Measurements from ENCODE around the gene GFOD1.

The GFOD1 gene

DNA sequence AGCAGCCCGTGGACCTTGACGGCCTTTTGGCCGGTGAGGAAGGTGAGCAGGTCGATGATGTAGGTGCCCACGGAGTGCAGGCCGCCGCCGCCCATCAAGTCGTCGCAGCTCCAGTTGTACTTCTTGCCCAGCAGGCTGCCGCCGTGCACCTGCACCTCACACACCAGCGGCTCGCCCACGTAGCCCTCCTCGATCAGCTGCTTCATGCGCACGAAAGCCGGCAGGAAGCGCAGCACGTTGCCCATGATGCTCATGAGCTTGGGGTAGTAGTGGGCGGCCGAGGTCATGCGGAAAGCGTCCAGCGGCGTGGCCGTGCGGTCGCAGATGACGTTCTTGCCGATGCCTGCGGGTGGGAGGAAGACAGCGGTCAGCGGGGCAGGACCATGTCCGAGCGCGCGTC lies 122.1 kb downstream of the GFOD1 start:
- Histone ChIP-seq H3K4me1 (peaks cover 0 to 16% (median 9%) of the 10 kb centered on the region in 10 experiments; a peak in 16 of 20 replicates), H3K36me3 (peaks cover 10 to 27% (median 19%) of the 10 kb centered on the region in 11 experiments; a peak in 19 of 22 replicates), H3K4me3 (no peak overlapping the region), H3K9ac (no peak overlapping the region), H3K9me3 (replicated peaks in 1 of 11) (peaks cover 0 to 9% (median 0%) of the 10 kb centered on the region in 11 experiments; a peak in 3 of 22 replicates), H3K27ac (no peak overlapping the region), H4K20me1 (peaks cover 0 to 14% (median 0%) of the 10 kb centered on the region in 11 experiments; a peak in 4 of 22 replicates), H3K27me3 (no peaks in the 10 kb centered on the region), H3K4me2 (no peak overlapping the region)
- no peak for TF ChIP-seq Cebpa-rat (IDR thresholded peaks at IDR 0.05)

DNA sequence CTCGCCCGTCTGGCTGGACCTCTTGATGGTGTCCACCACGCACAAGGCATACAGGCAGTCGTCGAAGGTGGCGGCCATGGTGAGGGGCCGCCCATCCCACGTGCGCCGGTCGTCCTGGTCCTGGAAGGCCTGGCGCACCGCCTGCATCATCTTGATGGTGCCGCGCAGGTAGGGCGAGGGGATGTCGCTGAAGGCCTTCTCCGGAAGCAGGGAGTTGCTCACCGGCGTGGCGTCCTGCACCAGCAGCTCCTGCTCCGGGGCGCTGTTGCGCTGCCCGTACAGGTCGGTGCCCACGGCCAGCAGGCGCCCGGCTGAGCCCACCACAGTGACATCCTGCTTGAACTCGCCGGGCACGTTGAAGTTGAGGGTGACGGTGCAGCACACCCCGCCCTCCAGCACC lies 122.6 kb downstream of the GFOD1 start:
- Histone ChIP-seq H3K27ac (no peak overlapping the region), H4K20me1 (peaks cover 0 to 14% (median 0%) of the 10 kb centered on the region in 11 experiments; a peak in 4 of 22 replicates), H3K27me3 (no peaks in the 10 kb centered on the region)

DNA sequence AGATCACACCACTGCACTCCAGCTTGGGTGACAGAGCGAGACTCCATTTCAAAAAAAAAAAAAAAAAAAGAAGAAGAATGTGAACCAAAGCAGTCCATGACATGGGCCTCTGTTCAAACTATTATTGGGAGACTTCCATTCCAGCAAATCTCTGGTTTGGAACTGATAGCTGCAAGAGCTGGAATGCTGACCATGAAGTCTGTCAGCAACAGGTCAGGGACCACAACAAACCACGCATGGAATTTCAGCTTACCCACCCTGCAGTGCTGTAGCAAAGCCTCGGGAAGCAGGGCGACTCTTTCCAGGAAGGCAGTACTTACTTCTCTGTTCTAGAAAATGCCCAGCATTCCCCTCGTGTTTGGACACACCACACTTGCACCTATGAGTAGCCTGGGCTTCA lies 125.0 kb downstream of the GFOD1 start:
- Histone ChIP-seq H3K27me3 (no peaks in the 10 kb centered on the region), H3K4me3 (no peak overlapping the region), H4K20me1 (no peaks in the 10 kb centered on the region; a peak in 1 of 22 replicates), H3K4me2 (no peak overlapping the region), H3K9ac (no peak overlapping the region), H3K27ac (no peak overlapping the region), H3K9me3 (replicated peaks in 1 of 11) (peaks cover 0 to 9% (median 0%) of the 10 kb centered on the region in 11 experiments; a peak in 3 of 22 replicates), H3K4me1 (peaks cover 7 to 24% (median 14%) of the 10 kb centered on the region in 10 experiments; a peak in 18 of 20 replicates), H3K36me3 (peaks cover 10 to 27% (median 19%) of the 10 kb centered on the region in 11 experiments; a peak in 19 of 22 replicates)
- no peak for TF ChIP-seq Cebpa-rat (IDR thresholded peaks at IDR 0.05)

More for the DNA sequence above, 122.6 kb downstream of the GFOD1 start:
- peaks cover 0 to 9% (median 0%) of the 10 kb centered on the region in 11 experiments; a peak in 3 of 22 replicates for H3K9me3 ChIP-seq (replicated peaks in 1 of 11)
- TF ChIP-seq Cebpa-rat (IDR thresholded peaks at IDR 0.05), result no peak
- H3K4me3 ChIP-seq, result no peak overlapping the region
- peaks cover 10 to 27% (median 19%) of the 10 kb centered on the region in 11 experiments; a peak in 19 of 22 replicates for H3K36me3 ChIP-seq
- H3K4me1 ChIP-seq, result peaks cover 3 to 20% (median 10%) of the 10 kb centered on the region in 10 experiments; a peak in 16 of 20 replicates
- H3K9ac ChIP-seq, result no peak overlapping the region
- H3K4me2 ChIP-seq, result no peak overlapping the region

DNA sequence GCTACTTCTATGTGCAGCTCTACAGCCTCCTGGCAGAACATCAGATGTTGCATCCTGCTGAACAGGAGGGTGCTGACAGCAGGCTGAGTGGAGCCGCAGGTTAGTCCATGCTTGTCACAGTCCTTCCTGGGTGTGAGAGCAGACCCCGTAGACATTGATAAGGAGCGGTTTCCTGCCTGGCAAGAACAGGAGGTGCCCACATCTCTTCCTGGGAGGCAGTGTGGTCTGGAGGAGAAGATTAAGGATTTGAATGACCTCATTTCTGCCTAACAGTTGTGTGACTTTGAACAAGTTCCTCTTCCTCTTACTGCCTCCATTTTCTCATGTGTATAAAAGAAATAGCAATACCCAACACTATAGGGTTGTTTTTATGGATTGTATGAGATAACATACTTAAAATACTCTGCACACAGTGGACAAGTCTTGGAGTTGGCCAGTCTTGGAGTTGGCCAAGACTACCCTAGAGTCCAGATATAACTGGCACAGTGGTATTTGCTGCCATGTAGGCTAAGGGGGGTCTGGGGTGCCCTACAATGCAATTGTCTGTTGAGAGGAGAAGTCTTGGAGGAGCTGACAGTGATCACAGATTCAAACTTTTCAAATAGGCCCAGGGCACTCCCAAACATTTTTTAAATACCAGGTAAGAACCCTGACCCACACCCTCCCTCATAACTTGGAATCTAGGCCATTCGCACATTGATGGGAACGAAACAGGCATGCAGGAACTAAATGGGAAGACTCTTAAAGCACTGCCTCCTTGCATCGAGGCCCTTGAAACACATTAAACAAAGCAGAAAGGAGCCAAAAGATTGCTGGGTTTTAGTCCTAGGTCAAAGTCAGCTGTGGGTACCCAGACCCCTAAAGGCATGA lies 126.5 kb downstream of the GFOD1 start:
- no peak overlapping the region for H3K9ac ChIP-seq

DNA sequence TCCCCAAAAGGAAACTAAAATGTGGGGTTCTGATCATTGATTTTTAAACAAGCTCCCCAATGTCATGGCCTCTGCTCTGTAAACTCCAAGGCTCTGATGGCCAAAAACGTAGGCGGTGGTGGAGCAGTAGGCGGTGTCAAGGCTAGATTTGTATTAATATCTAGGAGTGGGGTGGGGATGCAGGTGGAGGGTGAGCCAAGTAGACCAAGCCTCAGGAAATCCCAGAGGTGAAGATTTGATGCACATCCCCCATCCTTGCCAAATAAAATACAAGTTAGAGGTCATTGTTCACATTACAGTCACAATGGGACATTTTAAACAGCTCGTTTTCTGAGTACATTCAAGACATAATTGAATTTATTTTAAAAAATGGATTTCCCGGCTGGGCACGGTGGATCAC lies 128.1 kb downstream of the GFOD1 start:
- H3K4me3 ChIP-seq, result no peak overlapping the region
- peaks cover 0 to 12% (median 4%) of the 10 kb centered on the region in 11 experiments; a peak in 10 of 22 replicates for H3K36me3 ChIP-seq
- no peak for TF ChIP-seq Cebpa-rat (IDR thresholded peaks at IDR 0.05)
- no peak overlapping the region for H3K27ac ChIP-seq
- H3K4me2 ChIP-seq, result peak overlapping the region in 3 of 11 experiments; percentile 4 to 18 (median 6); a peak in 3 of 22 replicates
- no peaks in the 10 kb centered on the region for H3K9me3 ChIP-seq (replicated peaks in 1 of 11)
- H3K27me3 ChIP-seq, result no peaks in the 10 kb centered on the region
- no peaks in the 10 kb centered on the region for H4K20me1 ChIP-seq
- H3K4me1 ChIP-seq, result peaks cover 33 to 55% (median 46%) of the 10 kb centered on the region in 10 experiments
- no peak overlapping the region for H3K9ac ChIP-seq

More for the DNA sequence above, 126.5 kb downstream of the GFOD1 start:
- no peak for TF ChIP-seq Cebpa-rat (IDR thresholded peaks at IDR 0.05)
- no peak overlapping the region for H3K4me3 ChIP-seq
- H3K27ac ChIP-seq, result no peak overlapping the region
- peaks cover 10 to 27% (median 19%) of the 10 kb centered on the region in 11 experiments; a peak in 19 of 22 replicates for H3K36me3 ChIP-seq
- no peaks in the 10 kb centered on the region for H3K27me3 ChIP-seq
- peaks cover 16 to 39% (median 29%) of the 10 kb centered on the region in 10 experiments for H3K4me1 ChIP-seq
- no peaks in the 10 kb centered on the region for H4K20me1 ChIP-seq
- peaks cover 0 to 9% (median 0%) of the 10 kb centered on the region in 11 experiments; a peak in 3 of 22 replicates for H3K9me3 ChIP-seq (replicated peaks in 1 of 11)
- peak overlapping the region in 7 of 11 experiments; percentile 2 to 54 (median 25); a peak in 10 of 22 replicates for H3K4me2 ChIP-seq

DNA sequence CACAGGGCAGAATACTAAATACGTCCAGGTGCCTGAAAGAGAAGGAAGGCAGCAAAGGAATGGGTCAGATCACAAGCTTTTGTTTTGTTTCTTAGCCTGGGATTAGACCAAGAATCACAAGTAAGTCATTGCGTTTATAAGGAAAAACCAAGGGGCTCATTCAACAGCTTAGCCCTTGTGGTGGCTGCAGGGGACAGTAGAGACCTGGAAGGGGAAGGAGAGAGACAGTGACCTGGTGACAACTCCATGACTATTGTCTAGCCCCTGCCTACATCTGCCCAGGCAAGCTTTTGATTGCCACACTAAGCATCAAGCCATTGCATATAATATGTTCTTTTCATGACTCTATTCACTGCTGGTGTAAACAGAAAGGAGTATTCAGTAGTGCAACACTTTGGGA lies 128.9 kb downstream of the GFOD1 start:
- no peaks in the 10 kb centered on the region for H4K20me1 ChIP-seq
- H3K9me3 ChIP-seq (replicated peaks in 1 of 11), result no peaks in the 10 kb centered on the region
- no peaks in the 10 kb centered on the region for H3K27me3 ChIP-seq
- no peak overlapping the region for H3K27ac ChIP-seq
- peaks cover 0 to 6% (median 0%) of the 10 kb centered on the region in 11 experiments; a peak in 5 of 22 replicates for H3K36me3 ChIP-seq
- no peak overlapping the region for H3K9ac ChIP-seq
- no peak for TF ChIP-seq Cebpa-rat (IDR thresholded peaks at IDR 0.05)
- H3K4me3 ChIP-seq, result no peak overlapping the region
- H3K4me2 ChIP-seq, result no peak overlapping the region; a peak in 1 of 22 replicates
- peaks cover 40 to 57% (median 49%) of the 10 kb centered on the region in 10 experiments for H3K4me1 ChIP-seq

DNA sequence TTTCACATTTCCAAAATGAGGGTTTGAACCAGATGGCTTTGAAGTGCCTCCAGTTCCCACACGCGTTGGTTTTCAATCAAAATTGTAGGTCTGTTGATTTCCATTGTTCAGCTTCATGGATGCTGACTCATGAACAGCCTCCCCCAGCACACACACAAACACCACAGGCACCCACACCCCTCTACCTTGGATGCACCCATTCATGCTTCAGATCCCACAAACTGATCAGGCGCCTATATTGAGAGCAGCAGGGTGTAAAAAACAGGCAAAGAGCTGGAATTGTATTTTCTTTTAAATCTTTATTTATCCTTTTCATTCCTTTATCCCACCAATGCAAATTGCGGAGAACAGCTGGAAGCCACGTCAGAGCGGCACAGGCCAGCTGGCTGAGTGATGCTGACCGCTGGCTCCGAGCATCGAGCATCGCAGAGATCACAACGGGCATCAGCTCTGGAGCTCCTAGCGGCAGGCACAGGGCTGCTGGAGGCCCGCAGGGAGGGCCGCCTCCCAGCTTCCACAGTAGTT lies 129.8 kb downstream of the GFOD1 start:
- Histone ChIP-seq H3K9ac (no peak overlapping the region), H3K4me1 (peaks cover 40 to 57% (median 49%) of the 10 kb centered on the region in 10 experiments), H3K27ac (no peak overlapping the region), H3K4me3 (no peak overlapping the region), H4K20me1 (no peaks in the 10 kb centered on the region), H3K27me3 (no peaks in the 10 kb centered on the region), H3K9me3 (replicated peaks in 1 of 11) (no peaks in the 10 kb centered on the region), H3K36me3 (peaks cover 0 to 3% (median 0%) of the 10 kb centered on the region in 11 experiments; a peak in 3 of 22 replicates), H3K4me2 (peak overlapping the region in 3 of 11 experiments; percentile 71 to 82 (median 75); a peak in 8 of 22 replicates)
- TF ChIP-seq Cebpa-rat (IDR thresholded peaks at IDR 0.05), result no peak

DNA sequence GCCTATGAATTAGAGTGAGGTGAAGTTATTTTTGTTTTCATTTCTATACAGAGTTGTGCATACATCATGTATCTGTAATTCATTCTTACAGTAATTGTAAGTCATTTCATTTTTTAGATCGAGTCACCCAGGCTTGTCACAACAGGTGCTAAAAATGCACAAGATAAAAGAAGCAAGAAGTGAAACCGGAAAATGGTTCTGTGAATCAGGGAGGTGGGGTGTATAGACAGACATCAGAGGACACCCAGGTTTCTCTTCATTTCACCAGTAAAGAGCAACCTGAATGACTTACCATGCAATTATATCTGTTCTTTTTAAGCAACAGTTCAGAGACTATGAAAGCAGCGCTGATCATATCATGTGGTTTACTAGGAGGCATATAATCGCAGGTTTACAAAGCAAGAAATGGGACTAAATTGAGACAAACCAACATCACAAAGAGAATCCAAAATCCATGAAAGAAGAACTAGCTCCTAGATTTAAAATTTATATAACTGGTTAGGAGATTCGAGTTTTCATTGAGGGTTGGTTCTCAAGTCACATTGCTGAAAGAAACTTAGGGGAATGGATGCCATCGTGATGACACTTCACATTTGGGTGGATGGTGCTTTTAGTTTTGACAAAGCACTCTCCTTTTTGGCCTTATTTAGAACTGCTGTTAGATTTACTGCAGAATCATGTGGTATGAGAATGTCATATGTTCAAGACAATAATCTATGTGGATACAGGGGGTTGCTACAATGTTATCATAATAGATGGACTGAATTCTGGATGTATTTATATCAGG lies 131.2 kb downstream of the GFOD1 start:
- H4K20me1 ChIP-seq, result no peaks in the 10 kb centered on the region
- H3K36me3 ChIP-seq, result peaks cover 0 to 1% (median 0%) of the 10 kb centered on the region in 11 experiments; a peak in 1 of 22 replicates
- H3K4me2 ChIP-seq, result peak overlapping the region; percentile 31 to 82 (median 67); a peak in 21 of 22 replicates
- H3K4me1 ChIP-seq, result peaks cover 40 to 57% (median 48%) of the 10 kb centered on the region in 10 experiments
- no peak overlapping the region for H3K4me3 ChIP-seq
- no peaks in the 10 kb centered on the region for H3K27me3 ChIP-seq
- H3K9ac ChIP-seq, result no peak overlapping the region
- no peaks in the 10 kb centered on the region for H3K9me3 ChIP-seq (replicated peaks in 1 of 11)
- 0 out of 22 replicates have a peak overlapping the region, but pooled peaks of 1 of the 11 experiments have one; percentile 5 for H3K27ac ChIP-seq
- no peak for TF ChIP-seq Cebpa-rat (IDR thresholded peaks at IDR 0.05)
